ENCODE measurements around the gene BARHL1.

GRCh38 chr9:132591244-132591643 is 8.8 kb downstream of the BARHL1 start:
- no peak for TF ChIP-seq CTCF (IDR thresholded peaks at IDR 0.05 in 4 of 5, conservative IDR thresholded peaks at IDR 0.05 in 1 of 5)
- no peak for TF ChIP-seq POLR2A (IDR thresholded peaks at IDR 0.05)

Data from gastrocnemius medialis (tissue), 4 donors.